ENCODE results near the gene CGNL1.

CGNL1 gene

GRCh38 chr15:57486833-57487232 lies 110.5 kb downstream of the CGNL1 start:
- Histone ChIP-seq H3K4ac (ENCODE audit: low read length) (no peak overlapping the region), H2BK120ac (ENCODE audit: low read depth, low read length) (no peak overlapping the region), H3K23ac (ENCODE audit: low read depth, low read length, poor library complexity) (no peak overlapping the region), H4K8ac (ENCODE audit: low read depth, low read length) (no peak overlapping the region), H2AK5ac (ENCODE audit: low read depth, low read length) (no peak overlapping the region), H2AFZ (ENCODE audit: low read length) (no peak overlapping the region), H3K4me2 (ENCODE audit: insufficient read depth, low read length, poor library complexity, severe bottlenecking) (no peak overlapping the region), H3K79me1 (ENCODE audit: low read depth, low read length) (no peaks in the 10 kb centered on the region), H3K36me3 (replicated peaks in 1 of 2; ENCODE audit: control insufficient read depth in 2 of 2, insufficient read depth in 2 of 2, low read length in 2 of 2) (no peaks in the 10 kb centered on the region), H3K4me3 (ENCODE audit: low read length in 2 of 2) (no peak overlapping the region), H4K91ac (ENCODE audit: low read depth, low read length, poor library complexity) (no peak overlapping the region), H3K27me3 (ENCODE audit: control insufficient read depth in 3 of 3, insufficient read depth in 3 of 3, low read depth in 1 of 3, low read length in 3 of 3) (no peaks in the 10 kb centered on the region), H2BK12ac (ENCODE audit: low read length) (no peak overlapping the region), H3K4me1 (ENCODE audit: control insufficient read depth in 2 of 2, insufficient read depth in 1 of 2, low read depth in 1 of 2, low read length in 2 of 2) (no peaks in the 10 kb centered on the region), H3K27ac (replicated peaks; ENCODE audit: low read length) (no peak overlapping the region), H3K18ac (ENCODE audit: low read length) (no peak overlapping the region), H3K9ac (ENCODE audit: low read depth, low read length, poor library complexity) (no peak overlapping the region), H2BK15ac (ENCODE audit: low read length) (no peak overlapping the region), H3K14ac (ENCODE audit: low read length) (no peak overlapping the region), H2BK5ac (ENCODE audit: low read length) (no peak overlapping the region), H3K9me3 (replicated peaks in 1 of 2; ENCODE audit: control insufficient read depth in 2 of 2, insufficient read depth in 1 of 2, low read depth in 1 of 2, low read length in 2 of 2) (no peaks in the 10 kb centered on the region)
- DNase-seq (ENCODE audit: low spot score) = no peak

- H2BK12ac ChIP-seq (ENCODE audit: low read length) = no peak overlapping the region
- H3K4me1 ChIP-seq (ENCODE audit: control insufficient read depth in 2 of 2, insufficient read depth in 1 of 2, low read depth in 1 of 2, low read length in 2 of 2) = no peaks in the 10 kb centered on the region
- no peak overlapping the region for H3K4ac ChIP-seq (ENCODE audit: low read length)
- H3K9ac ChIP-seq (ENCODE audit: low read depth, low read length, poor library complexity) = no peak overlapping the region
- no peak overlapping the region for H3K18ac ChIP-seq (ENCODE audit: low read length)
- no peak overlapping the region for H3K4me2 ChIP-seq (ENCODE audit: insufficient read depth, low read length, poor library complexity, severe bottlenecking)
- no peaks in the 10 kb centered on the region for H3K27me3 ChIP-seq (ENCODE audit: control insufficient read depth in 3 of 3, insufficient read depth in 3 of 3, low read depth in 1 of 3, low read length in 3 of 3)
- no peak overlapping the region for H4K91ac ChIP-seq (ENCODE audit: low read depth, low read length, poor library complexity)
- H2AK5ac ChIP-seq (ENCODE audit: low read depth, low read length) = no peak overlapping the region
- no peak overlapping the region for H4K8ac ChIP-seq (ENCODE audit: low read depth, low read length)
- no peak overlapping the region for H2AFZ ChIP-seq (ENCODE audit: low read length)
- no peak overlapping the region for H3K27ac ChIP-seq (replicated peaks; ENCODE audit: low read length)
- no peak overlapping the region for H3K23ac ChIP-seq (ENCODE audit: low read depth, low read length, poor library complexity)
- H3K14ac ChIP-seq (ENCODE audit: low read length) = no peak overlapping the region
- H3K9me3 ChIP-seq (replicated peaks in 1 of 2; ENCODE audit: control insufficient read depth in 2 of 2, insufficient read depth in 1 of 2, low read depth in 1 of 2, low read length in 2 of 2) = no peaks in the 10 kb centered on the region
- DNase-seq (ENCODE audit: low spot score) = no peak
- H3K4me3 ChIP-seq (ENCODE audit: low read length in 2 of 2) = no peak overlapping the region
- no peak overlapping the region for H2BK120ac ChIP-seq (ENCODE audit: low read depth, low read length)
- no peaks in the 10 kb centered on the region for H3K79me1 ChIP-seq (ENCODE audit: low read depth, low read length)
- no peak overlapping the region for H2BK5ac ChIP-seq (ENCODE audit: low read length)
- no peak overlapping the region for H2BK15ac ChIP-seq (ENCODE audit: low read length)
- no peaks in the 10 kb centered on the region for H3K36me3 ChIP-seq (replicated peaks in 1 of 2; ENCODE audit: control insufficient read depth in 2 of 2, insufficient read depth in 2 of 2, low read length in 2 of 2)
These were observed 112.8 kb downstream of the CGNL1 start for GRCh38 chr15:57489122-57489521.

- Histone ChIP-seq H3K4me1 (ENCODE audit: control insufficient read depth in 2 of 2, insufficient read depth in 1 of 2, low read depth in 1 of 2, low read length in 2 of 2) (peaks cover 6 to 7% of the 10 kb centered on the region in 2 donors), H2BK5ac (ENCODE audit: low read length) (no peak overlapping the region)
- WGBS, 2 donors (ENCODE audit: extremely low coverage in 2 of 2, insufficient read length in 2 of 2, insufficient replicate concordance in 1 of 2) = no CpG with 5 or more reads among the region's 4 CpGs
These were observed 117.0 kb downstream of the CGNL1 start for GRCh38 chr15:57493351-57493750.

GRCh38 chr15:57494581-57494980 lies 118.3 kb downstream of the CGNL1 start:
- H3K9me3 ChIP-seq (replicated peaks in 1 of 2; ENCODE audit: control insufficient read depth in 2 of 2, insufficient read depth in 1 of 2, low read depth in 1 of 2, low read length in 2 of 2) = no peaks in the 10 kb centered on the region
- no peak overlapping the region for H2BK12ac ChIP-seq (ENCODE audit: low read length)
- no peak for DNase-seq (ENCODE audit: low spot score)
- H3K79me1 ChIP-seq (ENCODE audit: low read depth, low read length) = no peaks in the 10 kb centered on the region
- no peak overlapping the region for H2AK5ac ChIP-seq (ENCODE audit: low read depth, low read length)
- no peak overlapping the region for H3K18ac ChIP-seq (ENCODE audit: low read length)
- H2AFZ ChIP-seq (ENCODE audit: low read length) = no peak overlapping the region
- H3K4me3 ChIP-seq (ENCODE audit: low read length in 2 of 2) = no peak overlapping the region
- no peak overlapping the region for H2BK15ac ChIP-seq (ENCODE audit: low read length)
- H3K4me2 ChIP-seq (ENCODE audit: insufficient read depth, low read length, poor library complexity, severe bottlenecking) = no peak overlapping the region
- no peak overlapping the region for H2BK5ac ChIP-seq (ENCODE audit: low read length)
- H4K91ac ChIP-seq (ENCODE audit: low read depth, low read length, poor library complexity) = no peak overlapping the region
- no peaks in the 10 kb centered on the region for H3K27me3 ChIP-seq (ENCODE audit: control insufficient read depth in 3 of 3, insufficient read depth in 3 of 3, low read depth in 1 of 3, low read length in 3 of 3)
- H4K8ac ChIP-seq (ENCODE audit: low read depth, low read length) = no peak overlapping the region
- H3K4me1 ChIP-seq (ENCODE audit: control insufficient read depth in 2 of 2, insufficient read depth in 1 of 2, low read depth in 1 of 2, low read length in 2 of 2) = peaks cover 6 to 7% of the 10 kb centered on the region in 2 donors
- H3K23ac ChIP-seq (ENCODE audit: low read depth, low read length, poor library complexity) = no peak overlapping the region
- no peaks in the 10 kb centered on the region for H3K36me3 ChIP-seq (replicated peaks in 1 of 2; ENCODE audit: control insufficient read depth in 2 of 2, insufficient read depth in 2 of 2, low read length in 2 of 2)
- no peak overlapping the region for H3K9ac ChIP-seq (ENCODE audit: low read depth, low read length, poor library complexity)
- H2BK120ac ChIP-seq (ENCODE audit: low read depth, low read length) = no peak overlapping the region
- WGBS, 2 donors (ENCODE audit: extremely low coverage in 2 of 2, insufficient read length in 2 of 2, insufficient replicate concordance in 1 of 2) = no CpG with 5 or more reads among the region's 4 CpGs
- H3K27ac ChIP-seq (replicated peaks; ENCODE audit: low read length) = no peak overlapping the region
- no peak overlapping the region for H3K4ac ChIP-seq (ENCODE audit: low read length)
- no peak overlapping the region for H3K14ac ChIP-seq (ENCODE audit: low read length)

More at GRCh38 chr15:57493351-57493750, 117.0 kb downstream of the CGNL1 start:
- Histone ChIP-seq H3K18ac (ENCODE audit: low read length) (no peak overlapping the region), H4K8ac (ENCODE audit: low read depth, low read length) (no peak overlapping the region), H3K79me1 (ENCODE audit: low read depth, low read length) (no peaks in the 10 kb centered on the region), H3K4me2 (ENCODE audit: insufficient read depth, low read length, poor library complexity, severe bottlenecking) (no peak overlapping the region), H2AK5ac (ENCODE audit: low read depth, low read length) (no peak overlapping the region), H4K91ac (ENCODE audit: low read depth, low read length, poor library complexity) (no peak overlapping the region), H3K23ac (ENCODE audit: low read depth, low read length, poor library complexity) (no peak overlapping the region), H3K9me3 (replicated peaks in 1 of 2; ENCODE audit: control insufficient read depth in 2 of 2, insufficient read depth in 1 of 2, low read depth in 1 of 2, low read length in 2 of 2) (no peaks in the 10 kb centered on the region), H3K4me3 (ENCODE audit: low read length in 2 of 2) (no peak overlapping the region), H2BK12ac (ENCODE audit: low read length) (no peak overlapping the region), H3K27me3 (ENCODE audit: control insufficient read depth in 3 of 3, insufficient read depth in 3 of 3, low read depth in 1 of 3, low read length in 3 of 3) (no peaks in the 10 kb centered on the region), H3K9ac (ENCODE audit: low read depth, low read length, poor library complexity) (no peak overlapping the region), H3K36me3 (replicated peaks in 1 of 2; ENCODE audit: control insufficient read depth in 2 of 2, insufficient read depth in 2 of 2, low read length in 2 of 2) (no peaks in the 10 kb centered on the region), H2BK120ac (ENCODE audit: low read depth, low read length) (no peak overlapping the region), H3K4ac (ENCODE audit: low read length) (no peak overlapping the region), H3K27ac (replicated peaks; ENCODE audit: low read length) (no peak overlapping the region), H3K14ac (ENCODE audit: low read length) (no peak overlapping the region), H2BK15ac (ENCODE audit: low read length) (no peak overlapping the region), H2AFZ (ENCODE audit: low read length) (no peak overlapping the region)
- no peak for DNase-seq (ENCODE audit: low spot score)
